Measurements from ENCODE around the gene CELF4.

The CELF4 gene

DNA sequence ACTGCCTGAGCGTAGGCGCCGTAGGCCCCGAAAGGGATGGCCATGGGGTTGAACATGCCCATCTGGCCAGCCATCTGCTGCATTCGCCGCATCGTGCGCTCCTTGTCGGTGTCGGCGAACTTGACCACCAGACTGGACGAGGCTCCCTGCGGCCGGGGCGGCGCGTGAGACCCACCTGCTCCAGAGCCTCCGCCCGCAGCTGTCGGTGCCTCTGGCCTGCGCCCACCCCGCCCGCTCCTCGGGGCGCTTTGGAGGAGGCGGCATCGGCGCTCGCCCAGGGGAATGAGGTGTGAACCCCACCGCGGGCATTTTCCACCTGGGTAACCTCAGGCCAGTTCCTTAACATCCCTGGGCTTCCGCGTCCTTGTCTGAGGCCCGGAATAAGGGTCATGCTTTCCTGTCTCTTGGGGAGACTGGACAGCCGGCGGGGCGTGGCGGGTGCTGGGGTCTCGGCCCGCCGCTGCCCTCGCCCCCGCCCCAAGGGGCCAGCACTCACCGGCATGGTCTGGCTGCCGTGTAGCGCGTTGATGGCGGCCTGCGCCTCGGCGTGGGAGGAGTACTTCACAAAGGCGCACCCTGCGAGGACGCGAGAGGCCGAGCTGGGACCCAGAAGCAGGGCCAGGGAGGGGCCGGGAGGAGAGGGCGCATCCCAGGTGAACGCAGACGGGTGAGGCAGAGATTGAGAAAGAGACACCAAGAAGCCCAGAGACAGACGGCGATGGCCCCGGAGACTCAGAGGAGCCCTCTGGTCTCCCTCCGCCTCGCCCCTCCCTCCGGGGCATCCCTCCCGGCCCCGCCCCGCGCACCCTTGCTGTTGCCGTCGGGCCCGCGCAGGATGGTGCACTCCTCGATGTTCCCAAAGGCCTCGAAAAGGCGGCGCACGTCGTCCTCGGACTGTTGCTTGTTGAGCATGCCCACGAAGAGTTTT is 291.0 kb downstream of the CELF4 start:
- no peak for DNase-seq

DNA sequence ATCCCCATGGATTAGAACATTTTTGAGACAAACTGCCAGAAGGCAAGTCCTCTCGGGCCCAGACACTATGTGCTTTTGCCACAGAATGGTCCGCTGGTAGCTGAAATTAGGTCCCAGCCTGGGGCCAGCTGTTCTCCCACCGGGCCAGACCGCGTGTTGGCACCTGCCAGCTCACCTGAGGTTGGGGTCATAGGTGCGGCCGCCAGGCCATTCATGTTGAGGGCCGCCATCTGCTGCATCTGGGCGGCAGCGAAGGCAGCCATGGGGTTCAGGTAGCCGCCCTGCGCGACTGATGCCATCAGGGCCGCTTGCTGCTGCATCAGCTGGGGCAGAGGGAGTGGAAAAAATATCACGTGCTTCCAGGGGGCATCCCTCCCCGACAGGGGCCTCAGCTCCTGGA is 292.8 kb downstream of the CELF4 start:
- no peak for DNase-seq

- DNase-seq = no peak
Observed at GRCh38 chr18:37272226-37272625, 293.4 kb downstream of the CELF4 start.

DNA sequence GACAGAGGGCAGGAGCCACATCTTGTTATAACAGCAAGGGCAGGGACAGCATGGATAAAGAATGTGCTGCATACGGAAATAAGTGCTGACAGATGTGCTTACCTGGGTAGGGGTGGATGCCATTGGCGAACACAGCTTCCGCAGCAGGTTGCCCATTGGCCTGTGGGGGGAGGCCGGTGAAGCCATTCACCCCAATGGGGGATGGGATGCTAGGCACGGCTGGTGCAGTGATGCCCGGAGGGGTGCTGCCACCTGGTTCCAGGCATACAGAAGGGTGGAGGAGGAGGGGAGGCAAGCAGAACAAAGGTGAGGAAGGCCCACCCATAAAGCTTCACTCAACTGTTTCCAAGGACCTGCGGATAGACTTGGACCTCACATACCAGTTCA is 294.9 kb downstream of the CELF4 start:
- no peak for DNase-seq

DNA sequence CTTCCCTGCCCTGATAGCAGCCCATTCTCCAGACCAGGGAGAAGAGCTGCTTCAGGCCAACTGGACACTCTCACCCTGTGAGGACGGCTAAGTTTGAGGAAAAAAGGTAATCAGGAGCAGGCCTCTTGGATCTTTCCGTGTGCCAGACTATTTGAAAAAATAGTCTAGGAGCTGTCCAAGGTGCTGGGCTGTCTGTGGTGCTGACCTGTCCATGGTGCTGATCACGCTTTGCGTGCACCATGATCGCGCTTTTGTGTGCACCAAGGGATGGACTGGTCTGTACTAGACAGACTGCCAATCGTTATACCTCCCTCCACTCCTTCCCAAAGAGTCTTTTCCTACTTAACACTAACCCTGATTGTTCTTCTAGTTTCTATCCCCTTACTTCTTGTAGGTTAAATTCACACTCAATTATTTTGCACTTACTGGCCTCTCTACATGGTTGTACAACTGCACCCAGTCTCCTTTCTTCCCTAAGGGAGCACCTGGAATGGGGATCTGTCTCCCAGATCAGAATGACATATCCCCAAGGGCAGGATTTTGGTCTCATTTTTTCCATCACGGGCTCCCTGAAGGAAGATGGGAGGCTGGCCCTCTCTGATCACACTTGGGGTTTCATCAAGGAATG is 295.4 kb downstream of the CELF4 start:
- no peak for DNase-seq

- DNase-seq = no peak
Observed at GRCh38 chr18:37266290-37266689, 299.3 kb downstream of the CELF4 start.

DNA sequence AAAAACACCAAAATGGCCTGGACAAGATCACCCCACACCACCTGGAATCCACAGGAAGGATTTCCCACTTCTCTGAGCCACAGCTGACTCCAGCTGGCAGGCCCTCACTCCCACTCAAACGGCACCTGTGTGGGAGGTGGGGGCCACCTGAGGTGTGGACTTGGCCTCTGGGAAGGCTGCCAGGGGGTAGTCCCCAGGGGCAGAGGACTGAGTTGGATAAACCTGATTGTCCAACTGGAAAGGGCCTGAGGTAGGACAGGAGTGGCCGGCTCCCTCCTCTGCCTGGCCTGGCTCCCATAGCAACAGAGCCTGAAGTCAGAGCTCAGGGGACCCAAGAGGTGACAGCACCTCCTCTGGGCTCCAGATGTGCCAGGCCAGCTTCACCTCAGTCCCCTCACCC is 300.2 kb downstream of the CELF4 start:
- DNase-seq = no peak

DNA sequence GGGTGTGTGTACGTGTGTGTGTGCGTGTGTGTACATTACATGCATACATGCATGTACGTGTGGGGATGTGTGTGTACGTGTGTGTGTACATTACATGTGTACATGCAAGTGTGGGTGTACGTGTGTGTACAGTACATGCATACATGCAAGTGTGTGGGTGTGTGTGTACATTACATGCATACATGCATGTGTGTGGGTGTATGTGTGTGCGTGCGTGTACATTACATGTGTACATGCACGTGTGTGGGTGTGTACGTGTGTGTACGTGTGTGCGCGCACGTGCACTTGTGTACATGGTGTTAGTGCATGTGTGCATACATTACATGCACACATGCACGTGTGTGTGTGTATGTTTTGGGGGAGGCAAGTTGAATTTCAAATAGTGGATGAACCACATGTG is 300.6 kb downstream of the CELF4 start:
- no peak for DNase-seq

GRCh38 chr18:37261988-37262387 is 303.6 kb downstream of the CELF4 start:
- no peak for DNase-seq

DNA sequence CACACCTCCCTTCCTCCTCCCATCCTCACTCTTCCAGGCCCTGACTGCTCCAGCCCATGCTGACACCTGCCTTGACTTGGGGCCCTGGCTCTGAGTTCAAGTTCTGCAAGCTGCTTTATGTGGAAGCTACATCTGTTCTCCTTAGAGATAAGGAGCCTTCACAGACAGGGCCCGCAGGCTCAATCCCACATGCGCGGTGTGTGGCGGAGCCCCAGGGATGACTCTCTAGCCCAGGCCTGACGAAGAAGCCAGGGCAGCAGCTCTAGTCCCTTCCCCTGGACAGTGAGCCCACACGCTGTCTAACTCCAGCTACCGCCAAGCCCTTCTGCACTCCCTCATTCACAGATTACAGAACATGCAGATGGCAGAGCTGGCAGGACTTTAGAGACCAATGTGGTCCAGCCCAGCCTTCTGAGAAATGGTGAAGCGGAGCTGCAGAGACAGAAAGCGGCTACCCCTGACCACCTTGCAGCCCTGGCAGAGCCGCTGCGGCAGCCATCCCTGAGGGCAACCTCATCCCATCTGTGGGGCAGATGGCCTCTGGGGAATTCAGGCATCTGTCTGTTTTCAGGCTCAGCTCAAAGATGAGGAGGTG is 304.3 kb downstream of the CELF4 start:
- no peak for DNase-seq

DNA sequence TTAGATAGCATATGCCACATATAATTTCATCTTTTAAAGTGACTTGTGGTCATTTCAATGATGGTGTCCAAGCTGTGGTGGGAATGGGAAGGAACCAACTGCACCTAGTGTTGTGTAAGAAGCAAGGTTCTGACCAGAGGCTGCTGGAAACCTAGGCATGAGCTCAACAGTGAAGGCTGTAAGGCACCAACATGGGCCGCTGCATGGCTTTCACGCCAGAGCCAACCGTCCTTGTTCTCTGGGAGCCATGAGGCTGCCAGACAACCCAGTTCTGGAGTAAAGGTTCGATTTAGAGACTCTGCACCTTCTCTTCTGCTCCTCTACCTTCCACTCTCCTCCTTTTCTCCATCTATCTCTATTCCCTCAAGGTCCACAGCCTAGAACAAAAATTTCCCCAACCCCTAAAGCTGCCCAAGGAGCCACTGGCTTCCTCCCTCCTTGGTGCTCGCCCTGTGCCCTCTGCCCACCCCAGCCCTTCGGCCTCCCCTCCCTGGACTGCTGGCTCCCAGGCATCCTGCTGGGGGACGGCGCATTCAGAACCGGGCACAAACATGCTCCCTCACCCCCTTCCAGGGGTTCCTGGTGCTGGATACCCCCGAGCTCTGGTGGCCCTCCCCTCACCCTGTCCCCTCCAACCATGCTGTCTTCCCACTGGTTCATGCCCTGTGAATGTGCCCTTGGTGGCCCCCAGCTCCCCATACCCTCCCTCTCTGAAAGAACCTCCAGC is 305.1 kb downstream of the CELF4 start:
- no peak for DNase-seq

DNA sequence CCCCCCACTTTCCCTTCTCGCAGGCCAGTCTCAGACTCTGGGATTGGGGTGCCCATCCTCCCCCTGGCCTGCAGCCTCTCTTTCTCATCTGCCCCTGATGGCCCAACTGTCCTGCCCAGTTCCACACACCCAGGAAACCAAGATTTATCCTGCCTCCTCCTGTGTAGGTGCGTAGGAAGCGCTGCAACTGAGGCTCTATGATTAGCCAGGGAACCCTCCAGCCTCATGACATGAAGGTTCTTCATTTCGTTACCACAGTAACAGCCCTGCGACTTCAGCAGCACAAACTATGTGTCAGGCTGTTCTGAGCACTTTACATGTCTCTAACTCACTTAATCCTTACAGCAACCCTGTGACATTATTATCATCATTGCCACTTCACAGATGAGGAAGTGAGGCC is 305.9 kb downstream of the CELF4 start:
- DNase-seq = no peak

DNA sequence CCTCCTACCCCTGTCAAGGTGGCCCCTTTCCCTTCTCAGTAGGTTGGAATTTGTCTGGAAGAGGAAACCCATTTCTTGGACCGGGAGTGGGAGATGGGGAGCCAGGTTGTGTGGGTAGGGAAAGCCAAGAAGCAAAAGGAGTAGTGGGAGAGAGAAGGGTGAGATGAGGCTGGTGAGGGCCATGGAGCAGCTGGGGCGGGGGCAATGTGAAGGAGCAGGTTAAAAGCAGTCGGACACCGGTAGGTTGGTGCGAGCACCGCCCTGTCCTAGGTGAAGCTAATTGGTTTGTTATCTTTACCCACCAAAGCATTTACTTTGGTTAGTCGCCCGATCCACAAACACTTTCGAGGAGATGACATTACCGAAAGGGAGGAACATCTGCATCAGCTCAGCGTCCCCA is 306.8 kb downstream of the CELF4 start:
- DNase-seq = no peak

GRCh38 chr18:37258131-37258530 is 307.5 kb downstream of the CELF4 start:
- no peak for DNase-seq

- DNase-seq = no peak
Observed at GRCh38 chr18:37254973-37255372, 310.6 kb downstream of the CELF4 start.

- DNase-seq = no peak
Observed at GRCh38 chr18:37254236-37254754, 311.3 kb downstream of the CELF4 start.

DNA sequence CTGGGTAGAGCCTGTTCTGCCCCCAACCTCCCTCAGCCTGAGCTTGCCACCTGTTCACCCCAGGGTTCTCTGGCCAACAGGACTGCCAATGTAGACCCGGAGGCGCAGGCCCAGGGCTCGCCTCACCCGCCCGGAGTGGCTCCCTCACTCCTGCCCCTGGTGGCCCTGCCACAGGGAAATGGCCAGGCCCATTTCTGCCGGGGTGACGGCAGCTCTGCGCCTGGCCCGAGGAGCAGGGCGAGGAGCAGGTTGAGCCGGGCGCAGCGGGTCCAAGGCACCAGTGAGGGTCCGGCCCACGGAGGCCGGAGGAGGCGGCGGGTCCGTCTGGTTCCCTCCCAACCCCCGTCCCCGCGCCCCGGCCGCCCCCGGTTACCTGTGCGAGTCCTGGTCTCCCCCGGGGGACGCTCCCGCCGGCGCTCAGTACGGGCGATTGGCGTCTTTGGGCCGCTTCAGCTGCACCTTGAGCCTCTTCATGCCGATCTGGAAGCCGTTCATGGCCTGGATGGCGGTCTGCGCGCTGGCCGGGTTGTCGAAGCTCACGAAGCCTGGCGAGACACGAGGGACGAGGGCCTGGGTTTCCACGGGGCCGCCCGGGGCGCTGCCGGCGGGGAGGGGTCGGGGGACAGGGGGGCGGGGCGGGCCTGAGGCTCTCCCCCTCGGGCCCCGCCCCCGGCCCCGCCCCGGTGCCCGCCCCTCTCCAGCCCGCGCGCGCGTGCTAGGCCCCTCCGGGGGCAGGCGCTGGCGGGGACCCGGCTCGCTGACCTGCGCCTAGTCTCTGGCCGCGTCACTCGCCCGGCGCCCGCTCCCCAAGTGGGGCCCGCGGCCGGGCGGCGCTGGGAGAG is 312.0 kb downstream of the CELF4 start:
- DNase-seq = no peak

GRCh38 chr18:37252854-37253393 is 312.7 kb downstream of the CELF4 start:
- no peak for DNase-seq

- no peak for DNase-seq
Observed at GRCh38 chr18:37252342-37252741, 313.3 kb downstream of the CELF4 start.

DNA sequence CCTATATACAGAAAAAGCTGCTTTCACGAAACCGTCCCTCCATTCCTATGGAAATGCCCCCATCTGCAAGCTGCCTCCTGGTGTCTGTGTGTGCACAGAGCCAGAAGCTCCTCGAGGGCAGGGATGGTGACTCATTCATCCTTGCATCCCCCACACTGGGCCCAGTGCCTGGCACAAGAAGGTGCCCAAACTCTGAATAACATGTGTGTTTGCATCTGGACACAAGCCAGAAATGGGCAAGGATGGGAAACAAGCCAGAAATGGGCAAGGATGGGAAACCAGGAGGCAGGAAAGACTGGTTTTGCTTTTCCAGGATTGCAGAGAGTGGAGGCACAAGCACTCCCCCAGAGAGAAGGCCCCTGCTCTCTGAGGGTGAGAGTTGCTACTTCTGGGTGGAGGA is 313.9 kb downstream of the CELF4 start:
- no peak for DNase-seq

DNA sequence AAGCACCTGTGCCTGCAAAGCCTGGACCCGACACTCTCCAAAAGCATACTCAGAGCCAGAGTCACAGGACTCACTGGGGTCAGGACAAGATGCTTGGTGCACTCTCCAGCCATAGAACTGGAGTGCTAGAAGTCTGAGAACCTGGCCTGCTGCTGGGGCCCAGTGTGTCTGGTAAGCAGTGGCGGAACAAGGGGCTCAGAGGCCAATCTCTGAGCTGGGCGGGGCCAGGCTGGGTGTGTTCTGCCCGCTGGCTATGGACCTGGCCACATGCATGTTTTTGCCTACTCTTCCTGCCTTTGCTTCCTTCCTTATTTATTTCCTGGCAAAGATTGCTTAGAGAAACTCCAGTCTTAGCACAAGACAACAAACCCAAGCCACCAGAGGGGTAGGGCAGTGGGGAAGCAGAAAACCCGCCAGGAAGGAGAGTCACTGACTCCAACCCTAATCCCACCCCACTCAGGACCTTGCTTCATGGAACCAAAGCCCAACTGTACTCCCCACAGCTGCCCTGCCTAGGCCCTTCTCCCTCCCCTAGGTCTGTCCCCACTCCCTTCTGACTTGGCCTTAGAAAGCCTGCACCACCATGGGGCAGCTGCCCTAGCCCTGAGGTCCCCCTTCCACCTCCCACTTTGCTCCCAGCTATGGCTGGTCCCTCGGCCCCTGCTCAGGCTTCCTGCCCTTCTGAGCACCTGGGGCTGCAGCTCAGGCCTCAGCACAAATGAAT is 315.5 kb downstream of the CELF4 start:
- no peak for DNase-seq
